ENCODE results near the gene GABARAPL2.

GABARAPL2 gene

DNA sequence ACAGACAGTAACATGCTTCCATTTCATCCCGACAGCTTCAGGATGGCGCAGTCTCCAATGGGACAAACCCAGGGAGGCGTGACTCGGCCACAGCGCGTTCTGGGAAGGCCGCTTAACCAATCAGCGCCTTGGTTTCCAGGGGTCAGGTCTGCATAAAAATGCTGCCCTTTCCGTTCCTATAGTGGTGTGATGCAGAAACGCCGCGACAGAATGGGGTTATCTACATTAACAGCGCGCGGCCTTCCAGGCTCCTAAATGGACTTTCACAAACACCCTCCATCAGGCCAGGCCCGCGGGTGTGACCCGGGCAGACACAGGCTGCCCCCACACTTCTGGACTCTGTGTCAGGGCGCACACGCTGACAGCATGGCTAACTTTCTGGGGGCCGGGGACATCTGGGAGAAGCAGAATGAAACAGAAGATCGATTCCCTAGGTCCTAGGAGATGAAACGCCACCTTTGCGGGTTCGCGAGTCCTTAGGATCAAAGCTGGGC, 10.9 kb upstream of the GABARAPL2 start:
- DNase-seq, result peak; percentile 3

DNA sequence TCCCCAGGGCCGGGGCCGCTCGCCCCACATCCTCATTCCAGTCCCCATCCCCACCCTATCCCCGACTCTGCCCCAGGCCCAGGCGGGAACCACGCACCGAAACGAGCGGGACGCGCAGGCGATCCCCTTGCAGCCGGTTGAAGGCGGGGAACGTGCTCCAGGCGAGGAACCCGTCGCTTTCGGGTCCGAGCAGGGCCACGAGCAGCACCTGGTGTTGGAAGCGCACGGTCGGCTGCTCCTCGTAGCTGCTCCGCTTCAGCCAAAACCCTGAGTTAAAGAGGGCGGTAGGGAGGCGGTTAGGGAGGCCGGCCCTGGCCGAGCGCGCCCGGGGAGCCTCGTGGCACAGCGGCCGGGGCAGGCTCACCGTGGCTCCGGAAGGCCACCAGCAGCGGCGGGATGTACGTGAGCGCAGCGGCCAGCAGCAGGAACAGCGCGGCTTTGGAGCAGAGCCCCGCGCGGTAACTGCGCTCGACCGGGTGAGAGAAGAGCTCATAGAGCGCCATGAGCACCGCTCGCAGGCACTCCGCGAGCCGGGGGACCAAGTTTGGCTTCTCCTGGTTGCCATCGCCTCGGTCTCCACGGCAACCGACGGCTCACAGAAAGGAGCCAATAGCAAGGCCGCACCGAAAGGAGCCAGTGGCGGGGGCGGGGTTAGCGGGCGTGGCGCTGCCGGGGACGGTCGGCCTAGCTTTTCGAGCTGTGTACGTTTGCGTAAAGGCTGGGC, 10.3 kb upstream of the GABARAPL2 start, which contains the start of gene TMEM231:
TSS of gene TMEM231 (minus strand) at position 546 of the 724 bp plus-strand sequence. CDS start at position 503, 43 bp downstream.
- DNase-seq, result peak; percentile 99

DNA sequence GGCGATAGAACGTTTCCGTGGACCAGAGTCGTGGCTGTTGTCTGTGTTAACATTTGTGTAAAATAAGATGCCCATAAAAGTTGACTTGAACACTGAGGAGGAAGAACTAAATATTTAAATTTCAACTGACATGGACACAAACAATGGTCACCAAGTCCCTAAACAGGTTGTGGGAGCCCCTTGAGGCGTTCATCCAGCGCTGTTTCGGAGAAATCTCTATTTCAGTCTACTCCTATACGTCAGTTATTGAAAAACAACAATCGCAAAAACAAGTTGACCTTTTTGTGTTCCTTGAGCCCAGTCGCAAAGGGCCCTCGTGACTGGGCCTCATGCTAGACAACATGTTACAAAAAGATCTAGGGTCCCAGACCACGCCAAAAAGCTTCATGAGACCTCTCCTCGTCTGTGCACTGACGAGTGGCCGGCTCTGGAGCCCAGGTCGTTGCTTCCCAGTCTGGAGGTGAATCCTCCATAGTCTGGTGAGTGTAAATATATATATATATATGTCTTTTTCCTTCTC, 9.7 kb upstream of the GABARAPL2 start:
- no peak for DNase-seq

- DNase-seq, result no peak
These were observed 7.3 kb upstream of the GABARAPL2 start for GRCh38 chr16:75558846-75559401.

DNA sequence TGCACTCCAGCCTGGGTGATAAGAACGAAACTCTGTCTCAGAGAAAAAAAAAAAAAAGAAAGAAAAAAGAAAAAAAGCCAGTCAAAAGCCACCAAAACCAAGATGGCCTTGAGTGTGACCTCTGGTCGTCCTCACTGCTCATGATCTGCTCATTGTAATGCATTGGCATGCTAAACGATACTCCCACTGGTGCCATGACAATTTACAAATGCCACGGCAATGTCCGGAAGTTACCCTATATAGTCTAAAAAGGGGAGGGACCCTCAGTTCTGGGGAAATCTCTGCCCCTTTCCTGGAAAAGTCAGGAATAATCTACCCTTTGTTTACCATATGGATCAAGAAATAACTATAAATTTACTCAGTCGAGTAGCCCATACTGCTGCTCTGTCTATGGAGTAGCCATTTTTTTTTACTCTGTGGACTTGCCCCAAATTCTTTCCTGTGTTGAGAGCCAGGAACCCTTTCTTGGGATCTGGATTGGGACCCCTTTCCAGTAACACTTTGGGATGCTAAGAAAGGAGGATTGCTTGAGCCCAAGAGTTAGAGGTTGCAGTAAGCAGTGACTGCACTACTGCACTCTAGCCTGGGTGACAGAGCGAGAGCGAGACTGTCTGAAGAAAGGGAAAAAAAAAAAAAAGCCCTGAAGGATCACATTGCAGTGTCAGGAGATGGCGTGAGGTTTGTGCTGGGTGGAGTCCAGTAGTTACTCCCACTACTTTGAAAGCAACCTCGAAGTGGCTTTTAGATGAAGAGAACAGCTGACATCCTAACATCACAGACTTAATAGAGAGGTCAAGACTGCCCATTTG, 6.4 kb upstream of the GABARAPL2 start:
- no peak for DNase-seq

- no peak for DNase-seq
These were observed 539 bp upstream of the GABARAPL2 start for GRCh38 chr16:75565640-75566039.

- DNase-seq, result no peak
These were observed 628 bp downstream of the GABARAPL2 start for GRCh38 chr16:75566758-75567255.

GRCh38 chr16:75567911-75568310, 1.7 kb downstream of the GABARAPL2 start:
- DNase-seq, result no peak

GRCh38 chr16:75570396-75571065, 4.4 kb downstream of the GABARAPL2 start:
- no peak for DNase-seq

DNA sequence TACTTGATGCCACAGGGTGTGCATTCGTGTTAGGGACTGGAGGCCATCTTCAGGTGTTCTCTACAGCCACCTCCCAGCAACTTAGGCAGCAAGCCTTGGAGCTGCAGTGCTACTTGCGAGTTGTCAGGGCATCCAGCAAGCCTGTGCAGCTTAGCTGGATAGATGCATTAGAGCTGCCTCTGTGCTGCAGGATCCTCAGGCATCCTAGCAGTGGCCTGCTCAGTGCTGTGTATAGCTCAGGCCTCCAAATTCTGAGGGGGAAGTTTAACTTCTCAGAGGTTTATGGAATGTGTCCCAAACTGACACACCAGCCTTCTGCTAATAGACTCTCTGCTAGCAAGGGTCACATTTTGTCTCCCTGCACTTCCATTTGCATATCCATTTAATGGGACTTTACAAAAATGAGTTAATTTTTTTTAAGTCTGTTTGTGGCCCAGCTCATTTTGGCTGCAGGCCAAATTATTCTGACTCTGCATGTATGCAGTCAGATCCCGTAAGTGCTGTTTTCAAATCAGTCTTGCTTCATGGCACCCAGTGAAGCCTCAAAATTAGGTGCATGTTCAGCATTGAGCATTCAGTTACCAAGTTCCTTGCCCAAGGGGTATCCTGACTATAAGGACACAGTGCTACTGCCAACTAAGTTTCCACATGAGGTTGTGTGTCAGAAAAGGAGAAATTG, 6.8 kb downstream of the GABARAPL2 start:
- DNase-seq, result no peak

DNA sequence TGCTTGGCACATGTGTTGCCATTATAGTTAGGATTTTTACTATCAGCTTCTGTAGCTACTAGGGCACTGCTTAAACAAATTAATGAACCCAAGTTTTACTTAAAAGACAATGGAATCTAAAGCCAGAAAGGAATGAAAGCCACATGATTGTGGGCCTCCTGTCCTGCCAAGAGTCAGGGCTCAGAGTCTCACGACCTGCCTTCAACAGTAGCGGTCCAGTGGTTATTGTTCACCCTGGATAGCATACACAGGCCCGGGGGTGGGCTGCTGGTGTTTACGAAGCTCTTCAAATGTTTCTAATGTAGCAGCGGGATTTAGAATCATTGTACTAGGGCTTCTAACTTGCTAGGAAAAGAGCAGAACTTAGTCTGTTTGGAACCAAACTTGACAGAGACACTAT, 7.8 kb downstream of the GABARAPL2 start:
- DNase-seq, result no peak

- no peak for DNase-seq
These were observed 9.8 kb downstream of the GABARAPL2 start for GRCh38 chr16:75575958-75576357.

DNA sequence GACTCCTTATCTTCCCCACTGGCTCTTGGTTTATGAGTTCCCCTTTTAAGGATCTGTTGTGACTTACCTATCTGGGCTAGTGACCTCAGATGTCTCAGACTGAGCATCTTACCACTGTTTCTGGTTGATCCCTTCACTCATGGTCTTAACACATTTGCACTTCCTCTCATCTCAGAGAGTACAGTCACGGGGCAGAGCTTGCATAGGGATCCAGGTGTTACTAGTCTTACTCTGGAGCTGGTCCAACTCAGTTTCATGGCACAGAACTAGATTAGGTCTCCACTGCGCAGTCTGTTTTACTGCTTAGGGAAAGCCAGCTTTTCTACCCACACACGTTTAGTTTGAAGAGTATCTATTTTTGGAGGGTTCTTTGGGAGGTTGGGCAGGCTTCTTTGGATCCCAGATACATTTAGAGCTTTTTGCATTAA, 10.2 kb downstream of the GABARAPL2 start:
- no peak for DNase-seq

DNA sequence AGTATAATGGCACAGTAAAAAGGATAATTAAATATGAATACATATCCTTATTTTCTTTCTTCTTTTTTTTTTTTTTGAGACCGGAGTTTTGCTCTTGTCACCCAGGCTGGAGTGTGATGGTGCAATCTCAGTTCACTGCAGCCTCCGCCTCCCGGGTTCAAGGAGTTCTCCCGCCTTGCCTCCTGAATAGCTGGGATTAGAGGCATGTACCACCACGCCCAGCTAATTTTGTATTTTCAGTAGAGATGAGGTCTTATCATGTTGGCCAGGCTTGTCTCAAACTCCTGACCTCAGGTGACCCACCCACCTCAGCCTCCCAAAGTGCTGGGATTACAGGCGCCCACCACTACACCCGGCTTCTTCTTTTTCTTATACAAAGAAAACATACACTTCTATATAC, 12.0 kb downstream of the GABARAPL2 start:
- DNase-seq, result no peak

DNA sequence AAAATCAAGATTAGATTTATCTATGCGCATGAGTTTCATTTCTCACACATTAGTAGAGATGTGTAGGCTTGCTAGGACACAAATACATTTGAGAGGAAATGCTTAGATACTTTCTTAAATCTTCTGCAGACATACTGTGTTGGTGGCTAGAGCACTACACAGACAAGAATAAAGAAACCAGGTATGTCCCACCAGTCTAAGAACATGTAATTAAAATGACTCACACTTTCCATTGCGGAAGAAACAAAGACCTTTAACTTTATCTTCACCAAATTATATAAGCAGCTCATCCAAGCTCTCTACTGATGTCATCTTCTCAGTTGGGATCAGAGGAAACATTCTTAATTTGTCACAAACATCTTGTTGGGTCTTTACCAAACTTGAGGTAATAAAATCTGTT, 12.5 kb downstream of the GABARAPL2 start:
- DNase-seq, result no peak

- no peak for DNase-seq
These were observed 13.2 kb downstream of the GABARAPL2 start for GRCh38 chr16:75579281-75579834.

- DNase-seq, result no peak
These were observed 17.9 kb downstream of the GABARAPL2 start for GRCh38 chr16:75584108-75584507.

- DNase-seq, result no peak
These were observed 22.5 kb downstream of the GABARAPL2 start for GRCh38 chr16:75588716-75589115.

GRCh38 chr16:75589306-75589705, 23.1 kb downstream of the GABARAPL2 start:
- no peak for DNase-seq

DNA sequence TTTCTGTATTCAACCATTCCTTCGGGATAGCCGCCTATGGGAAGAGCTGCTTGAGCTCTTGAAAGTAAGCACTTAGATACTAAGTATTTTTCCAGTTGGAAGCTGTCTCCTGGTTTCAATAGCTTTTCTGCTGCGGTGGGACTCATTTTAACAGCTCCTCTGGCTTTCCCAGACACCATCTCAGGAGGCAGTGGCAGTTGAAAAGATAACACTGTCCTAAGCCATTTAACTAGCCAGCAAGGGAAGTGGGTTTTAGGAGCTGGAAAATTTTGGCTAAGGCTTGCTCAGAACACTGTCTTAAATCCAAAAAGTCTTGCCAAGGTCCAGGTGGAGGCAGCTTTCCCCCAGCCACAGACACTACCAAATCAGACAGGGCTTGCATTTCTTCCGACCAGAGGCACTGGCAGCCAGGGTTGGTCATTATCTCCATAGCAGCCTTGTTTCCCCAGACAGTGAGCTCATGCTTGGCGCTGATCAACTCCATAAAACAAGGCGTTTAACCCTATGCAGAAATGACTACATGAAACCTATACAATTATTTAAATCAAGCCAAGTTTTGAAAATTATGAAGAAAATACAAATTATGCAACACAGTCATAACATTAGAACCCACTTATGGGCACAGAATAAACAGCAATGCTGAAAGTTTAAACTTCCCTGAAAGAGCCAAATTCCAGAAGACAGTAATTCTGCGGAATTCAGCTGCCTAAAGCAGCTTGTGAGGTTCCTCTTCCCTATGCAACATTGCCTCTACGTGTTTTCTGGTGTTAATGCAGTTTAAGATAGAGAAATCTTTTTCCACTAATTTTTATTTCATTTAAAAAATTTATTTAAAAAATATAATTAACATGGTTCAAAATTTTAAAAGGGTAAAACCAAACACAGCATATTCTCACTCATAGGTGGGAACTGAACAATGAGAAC, 25.0 kb downstream of the GABARAPL2 start:
- DNase-seq, result no peak

All from CD4-positive, alpha-beta T cell treated with Interleukin-6 for 4 hours (primary cell).